Caco-2 (cell line): ENCODE data around the gene SGCA. TPM values are rescaled to one million over a fixed set of nuclear protein-coding genes. Genes with fewer than 3 reads are reported as not detected.

Experiments
- BruUV-seq: library from RNA; stranded (reverse); fragments of 400-500 nt; replicated peaks from 2 replicates; lab custom pipeline; 2021; lab: Mats Ljungman, UMichigan
- CTCF ChIA-PET: fragments of 300-600 bp; sonication (Branson Sonifier 250); formaldehyde crosslinking; loops from one replicate; lab custom pipeline; 2022; ENCODE audit warnings: antibody characterized with exemption; lab: Charles Lee
- POLR2A ChIA-PET: fragments of 300-600 bp; sonication (Branson Sonifier 250); formaldehyde crosslinking; loops from one replicate; lab custom pipeline; 2022; ENCODE audit warnings: antibody characterized with exemption; lab: Charles Lee
- DNase-seq, 2 experiments: peaks; one replicate each; pipeline versions ENCODE4 v3.0.0 to v3.0.0-alpha.2; 2020 to 2022
- H3K27me3 ChIP-seq: replicated peaks from 2 replicates; pipeline ENCODE4 v1.6.0; 2011; ENCODE audit warnings: low read length; ENCODE audit not compliant: control insufficient read depth, insufficient read depth
- H3K36me3 ChIP-seq: 2 replicates; pipeline ENCODE4 v1.5.1; 2011; ENCODE audit warnings: low read length; ENCODE audit not compliant: control insufficient read depth, insufficient read depth
- H3K4me1 ChIP-seq: fragments of 250-450 bp; sonication (Bioruptor Pico); 2 replicates; pipeline ENCODE4 v1.5.1; 2020; ENCODE audit warnings: mild to moderate bottlenecking
- H3K4me3 ChIP-seq: 2 replicates; pipeline ENCODE4 v1.5.1; 2011; ENCODE audit warnings: low read depth, mild to moderate bottlenecking, control low read depth, low read length
- H3K9me3 ChIP-seq: fragments of 250-450 bp; sonication (Bioruptor Pico); 2 replicates; pipeline ENCODE4 v1.5.1; 2020; ENCODE audit warnings: mild to moderate bottlenecking, moderate library complexity
- H3K27ac Mint-ChIP-seq: one replicate; pipeline ENCODE4 v1.8.0; 2022; ENCODE audit warnings: mixed read lengths; ENCODE audit not compliant: unreplicated experiment
- H3K27me3 Mint-ChIP-seq: one replicate; pipeline ENCODE4 v1.8.0; 2022; ENCODE audit warnings: mixed read lengths; ENCODE audit not compliant: insufficient read depth, unreplicated experiment
- H3K36me3 Mint-ChIP-seq: one replicate; pipeline ENCODE4 v1.8.0; 2022; ENCODE audit warnings: mild to moderate bottlenecking, mixed read lengths; ENCODE audit not compliant: insufficient read depth, unreplicated experiment
- H3K4me1 Mint-ChIP-seq: one replicate; pipeline ENCODE4 v1.8.0; 2022; ENCODE audit warnings: low read depth, mixed read lengths; ENCODE audit not compliant: unreplicated experiment
- H3K4me3 Mint-ChIP-seq: one replicate; pipeline ENCODE4 v1.8.0; 2022; ENCODE audit warnings: mild to moderate bottlenecking, moderate library complexity, mixed read lengths; ENCODE audit not compliant: unreplicated experiment
- H3K9me3 Mint-ChIP-seq: one replicate; pipeline ENCODE4 v1.8.0; 2022; ENCODE audit warnings: mixed read lengths; ENCODE audit not compliant: unreplicated experiment
- CTCF ChIP-seq, 2 experiments: fragments of 200-600 bp in 1 of 2; IDR thresholded peaks; 1 replicate in 1 of 2; 2 replicates in 1 of 2; pipeline versions ENCODE4 v1.5.1 to v1.8.0; 2011 to 2022; ENCODE audit warnings: antibody characterized with exemption in 1 of 2, control low read depth in 1 of 2, inconsistent platforms in 1 of 2, low read depth in 1 of 2, low read length in 1 of 2, mild to moderate bottlenecking in 1 of 2, moderate library complexity in 1 of 2; ENCODE audit not compliant: insufficient read depth in 1 of 2, severe bottlenecking in 1 of 2, unreplicated experiment in 1 of 2
- intact Hi-C: fragments of 100-400 bp; cut with micrococcal nuclease; formaldehyde crosslinking; loops from one replicate; pipeline ENCODE4 v1.10.0; 2022; ENCODE audit not compliant: unreplicated experiment
- total RNA-seq: library from RNA; stranded (reverse); gene quantifications from 2 replicates; pipeline ENCODE4 v1.2.3, GENCODE V29; 2022

The SGCA gene
- total RNA-seq, 1 experiment from 2014 or later = not detected

GRCh38 chr17:50173335-50173941 is 7.6 kb downstream of the SGCA start:
- H3K27me3 ChIP-seq = no peaks in the 10 kb centered on the region
- no peaks in the 10 kb centered on the region for H3K36me3 Mint-ChIP-seq
- no peaks in the 10 kb centered on the region for H3K27me3 Mint-ChIP-seq
- DNase-seq = no peak
- H3K27ac Mint-ChIP-seq = no peak overlapping the region
- POLR2A ChIA-PET = interaction anchor here (0.7 kb wide), 1 partner anchor 183 kb away, joined by 4 read pairs; no protein-coding TSS in a partner anchor
- H3K4me3 Mint-ChIP-seq = no peak overlapping the region
- H3K4me1 Mint-ChIP-seq = peaks cover 25% of the 10 kb centered on the region
- no peaks in the 10 kb centered on the region for H3K9me3 ChIP-seq
- no peak for TF ChIP-seq CTCF (IDR thresholded peaks at IDR 0.05; ENCODE audit: insufficient read depth in 1 of 2, low read depth in 1 of 2, low read length in 1 of 2, severe bottlenecking in 1 of 2, unreplicated experiment in 1 of 2)
- H3K4me1 ChIP-seq = peaks cover 28% of the 10 kb centered on the region
- CTCF ChIA-PET = interaction anchor here (1.1 kb wide), 1 partner anchor 8 kb away, joined by 4 read pairs; no protein-coding TSS in a partner anchor
- no TSS peak for BruUV-seq
- H3K36me3 ChIP-seq = no peaks in the 10 kb centered on the region
- intact Hi-C loops = no loop called here
- no peaks in the 10 kb centered on the region for H3K9me3 Mint-ChIP-seq
- H3K4me3 ChIP-seq = no peak overlapping the region

- CTCF ChIA-PET = interaction anchor here (1.1 kb wide), 1 partner anchor 172 kb away, joined by 3 read pairs; the partner anchor contains the start of gene XYLT2
Measured at GRCh38 chr17:50174444-50174843, 8.6 kb downstream of the SGCA start.

More at GRCh38 chr17:50174444-50174843, 8.6 kb downstream of the SGCA start:
- Histone ChIP-seq H3K4me3 (no peak overlapping the region), H3K27me3 (no peaks in the 10 kb centered on the region), H3K9me3 (no peaks in the 10 kb centered on the region), H3K4me1 (peaks cover 31% of the 10 kb centered on the region), H3K36me3 (no peaks in the 10 kb centered on the region)
- Mint-ChIP-seq H3K4me3 (no peak overlapping the region), H3K27ac (no peak overlapping the region), H3K9me3 (no peaks in the 10 kb centered on the region), H3K27me3 (no peaks in the 10 kb centered on the region), H3K4me1 (peaks cover 21% of the 10 kb centered on the region), H3K36me3 (no peaks in the 10 kb centered on the region)
- no peak for TF ChIP-seq CTCF (IDR thresholded peaks at IDR 0.05; ENCODE audit: insufficient read depth in 1 of 2, low read depth in 1 of 2, low read length in 1 of 2, severe bottlenecking in 1 of 2, unreplicated experiment in 1 of 2)
- no TSS peak for BruUV-seq
- intact Hi-C loops = no loop called here
- POLR2A ChIA-PET = no interaction called here
- no peak for DNase-seq
